Measurements from ENCODE around the gene TPRG1.

The TPRG1 gene

DNA sequence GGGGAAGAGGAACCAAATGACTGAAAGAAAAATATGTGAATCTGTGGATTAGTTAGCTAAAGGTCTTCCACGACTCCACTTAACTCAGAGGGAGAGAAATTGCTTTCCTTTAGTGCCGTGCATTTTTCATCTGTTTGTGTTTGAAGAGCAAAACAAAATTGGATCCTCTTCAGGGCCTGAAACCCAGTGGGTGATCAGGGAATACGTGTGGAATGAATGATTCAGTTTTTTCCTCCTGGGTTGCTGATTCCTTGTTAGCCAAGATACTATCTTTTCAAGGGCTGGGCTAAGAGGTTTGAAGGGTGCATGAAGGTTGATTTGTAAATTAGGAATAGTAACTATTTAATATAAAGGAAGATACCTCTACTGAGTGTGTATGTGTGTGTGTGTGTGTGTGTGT, 61.0 kb downstream of the TPRG1 start:
- DNase-seq (ENCODE audit: low read depth) = no peak

DNA sequence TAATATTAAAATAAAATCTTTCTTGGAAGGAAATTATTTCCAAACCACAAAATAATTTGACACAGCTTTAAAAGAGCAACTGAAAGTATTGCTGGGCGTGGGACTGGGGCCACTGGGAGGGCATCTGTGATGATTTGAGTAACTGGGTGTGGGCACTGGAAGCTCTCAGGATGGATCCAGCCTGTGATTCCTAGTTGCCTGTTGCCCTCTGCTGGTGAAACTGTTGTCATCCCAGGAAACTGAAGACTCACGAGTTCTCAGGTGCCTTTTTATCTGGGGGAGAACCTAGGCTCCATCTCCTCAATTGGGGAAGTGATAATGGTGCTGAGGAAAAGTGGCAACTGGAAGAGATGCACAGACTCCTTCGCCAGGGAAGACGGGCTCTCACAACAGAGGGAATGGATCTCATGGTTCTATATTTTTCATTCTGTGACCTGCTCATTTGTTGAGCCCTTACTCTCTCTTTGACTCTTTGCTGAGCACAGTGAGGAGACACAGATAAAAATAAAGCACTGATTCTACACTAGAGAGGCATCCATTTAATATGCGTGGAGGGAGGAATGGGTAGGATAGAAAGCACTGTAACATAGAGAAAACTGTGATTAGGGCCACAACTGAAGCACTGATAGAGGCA, 61.6 kb downstream of the TPRG1 start:
- no peak for DNase-seq (ENCODE audit: low read depth)

DNA sequence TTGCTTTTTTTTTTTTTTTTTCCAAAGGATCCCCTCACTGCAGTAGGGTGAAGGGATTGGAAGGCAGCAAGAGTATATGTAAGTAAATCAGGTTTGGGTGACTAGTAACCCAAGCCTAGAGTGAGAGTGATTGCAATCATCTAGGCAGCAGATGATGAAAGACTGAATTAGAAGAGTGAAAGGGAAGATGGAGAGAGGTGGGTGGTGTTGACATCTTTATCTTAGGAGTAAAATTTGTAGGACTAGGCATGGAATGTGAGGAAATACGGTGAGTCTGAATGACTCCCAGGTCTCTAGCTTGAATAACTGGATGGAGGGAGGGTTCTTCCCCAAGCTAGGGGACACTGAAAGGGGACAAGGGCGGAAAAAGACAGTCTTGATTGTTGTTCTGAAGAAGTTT, 63.4 kb downstream of the TPRG1 start:
- DNase-seq (ENCODE audit: low read depth) = no peak

DNA sequence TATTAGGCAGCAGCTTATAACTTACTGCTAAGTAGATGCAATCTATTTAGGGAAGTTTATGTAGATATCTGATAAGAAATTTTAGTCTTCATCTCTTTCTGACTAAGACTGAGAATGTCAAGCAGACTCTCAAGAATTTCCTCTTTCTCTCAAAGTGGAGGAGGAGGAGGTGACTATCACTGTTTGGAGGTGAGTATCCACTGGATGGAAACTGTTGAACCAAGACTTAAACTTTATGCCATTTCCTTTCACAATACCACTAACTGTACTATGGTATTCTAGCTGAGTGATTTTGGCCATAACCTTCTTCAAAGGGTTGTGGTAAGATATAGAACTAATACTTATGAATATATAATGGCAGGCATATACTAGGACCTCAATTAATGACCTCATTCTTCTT, 64.6 kb downstream of the TPRG1 start:
- no peak for DNase-seq (ENCODE audit: low read depth)

DNA sequence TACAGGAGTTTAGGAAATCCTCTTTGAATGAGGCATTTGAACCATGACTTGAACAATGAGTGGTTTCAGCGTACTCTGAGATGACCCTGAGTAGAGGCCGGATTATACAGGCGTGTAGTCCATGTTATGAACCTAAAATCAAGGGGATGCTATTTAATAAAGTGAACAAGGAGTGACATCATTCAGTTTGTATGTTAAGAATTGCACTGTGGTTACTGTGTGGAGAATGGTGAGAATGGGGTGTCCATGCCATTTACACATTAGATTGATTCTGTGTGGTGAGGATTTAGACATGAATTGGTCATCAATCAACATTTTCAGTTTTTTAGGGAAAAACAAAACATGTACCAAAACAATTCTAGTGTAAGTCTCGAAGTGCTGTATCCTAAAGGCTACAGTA, 65.8 kb downstream of the TPRG1 start:
- DNase-seq (ENCODE audit: low read depth) = no peak

DNA sequence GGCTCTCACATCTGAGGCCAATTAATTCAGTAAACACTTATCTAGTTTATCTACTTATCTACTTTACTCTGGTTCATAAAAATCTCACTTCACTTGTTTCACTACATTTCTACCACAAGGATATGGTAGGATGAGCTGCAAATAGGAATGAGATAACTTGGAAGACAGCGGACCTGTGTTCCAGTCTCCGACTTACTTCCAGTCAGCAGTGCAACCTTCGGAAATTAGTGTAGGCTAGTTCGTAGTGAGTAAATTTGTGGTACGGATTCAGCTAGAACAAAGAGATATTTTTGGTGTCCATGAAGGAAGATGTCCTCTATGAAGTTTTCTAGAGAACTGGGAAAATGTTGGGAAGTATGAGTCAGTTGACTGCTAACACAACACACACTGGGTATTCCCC, 66.3 kb downstream of the TPRG1 start:
- no peak for DNase-seq (ENCODE audit: low read depth)

DNA sequence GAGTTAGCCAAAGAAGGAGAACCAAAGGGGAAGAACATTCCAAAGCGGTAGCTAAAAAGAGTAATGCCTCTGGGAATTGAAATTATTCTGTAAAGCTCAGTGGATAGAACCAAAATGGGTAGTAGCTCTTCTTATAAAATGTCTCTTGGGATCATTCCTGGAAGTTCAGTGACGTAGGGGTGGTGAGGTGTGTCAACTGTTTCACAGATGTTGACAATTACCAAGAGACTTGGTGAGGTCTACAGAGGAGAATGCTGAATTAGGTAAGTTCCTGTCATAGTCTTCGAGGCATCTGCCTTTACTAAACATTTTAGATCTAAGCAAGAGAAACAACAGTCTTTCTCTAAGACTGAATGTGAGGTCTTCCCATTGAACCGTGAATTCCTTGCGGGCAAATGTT, 67.8 kb downstream of the TPRG1 start:
- no peak for DNase-seq (ENCODE audit: low read depth)

DNA sequence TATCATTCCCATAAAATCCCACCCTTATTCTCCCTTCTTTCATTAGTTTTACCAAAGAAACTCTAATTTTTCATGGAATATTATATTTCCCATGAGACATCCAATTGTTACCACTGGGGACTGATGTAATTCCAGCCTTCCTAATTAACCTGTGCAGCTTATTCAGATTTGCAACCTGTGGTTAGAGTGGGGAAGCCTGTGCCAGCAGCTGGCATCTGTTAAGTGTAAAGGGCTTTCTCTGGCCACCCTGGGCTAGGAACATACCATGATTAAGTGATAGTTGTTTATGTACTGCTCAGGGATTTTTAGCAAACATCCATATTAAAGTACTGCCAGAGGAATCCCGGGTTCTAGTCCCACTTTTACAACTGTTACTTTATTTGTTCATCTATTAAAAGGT, 78.2 kb downstream of the TPRG1 start:
- no peak for DNase-seq (ENCODE audit: low read depth)

DNA sequence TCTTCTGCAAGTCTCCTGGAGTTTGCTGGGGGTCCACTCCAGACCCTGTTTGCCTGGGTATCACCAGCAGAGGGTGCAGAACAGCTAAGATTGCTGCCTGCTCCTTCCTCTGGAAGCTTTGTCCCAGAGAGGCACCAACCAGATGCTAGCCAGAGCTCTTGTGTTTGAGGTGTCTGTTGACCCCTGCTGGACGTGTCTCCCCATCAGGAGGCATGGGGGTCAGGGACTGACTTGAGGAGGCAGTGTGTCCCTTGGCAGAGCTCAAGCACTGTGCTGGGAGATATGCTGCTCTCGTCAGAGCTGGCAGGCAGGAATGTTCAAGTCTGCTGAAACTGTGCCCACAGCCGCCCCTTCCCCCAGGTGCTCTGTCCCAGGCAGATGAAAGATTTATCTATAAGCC, 86.5 kb downstream of the TPRG1 start:
- DNase-seq (ENCODE audit: low read depth) = no peak

DNA sequence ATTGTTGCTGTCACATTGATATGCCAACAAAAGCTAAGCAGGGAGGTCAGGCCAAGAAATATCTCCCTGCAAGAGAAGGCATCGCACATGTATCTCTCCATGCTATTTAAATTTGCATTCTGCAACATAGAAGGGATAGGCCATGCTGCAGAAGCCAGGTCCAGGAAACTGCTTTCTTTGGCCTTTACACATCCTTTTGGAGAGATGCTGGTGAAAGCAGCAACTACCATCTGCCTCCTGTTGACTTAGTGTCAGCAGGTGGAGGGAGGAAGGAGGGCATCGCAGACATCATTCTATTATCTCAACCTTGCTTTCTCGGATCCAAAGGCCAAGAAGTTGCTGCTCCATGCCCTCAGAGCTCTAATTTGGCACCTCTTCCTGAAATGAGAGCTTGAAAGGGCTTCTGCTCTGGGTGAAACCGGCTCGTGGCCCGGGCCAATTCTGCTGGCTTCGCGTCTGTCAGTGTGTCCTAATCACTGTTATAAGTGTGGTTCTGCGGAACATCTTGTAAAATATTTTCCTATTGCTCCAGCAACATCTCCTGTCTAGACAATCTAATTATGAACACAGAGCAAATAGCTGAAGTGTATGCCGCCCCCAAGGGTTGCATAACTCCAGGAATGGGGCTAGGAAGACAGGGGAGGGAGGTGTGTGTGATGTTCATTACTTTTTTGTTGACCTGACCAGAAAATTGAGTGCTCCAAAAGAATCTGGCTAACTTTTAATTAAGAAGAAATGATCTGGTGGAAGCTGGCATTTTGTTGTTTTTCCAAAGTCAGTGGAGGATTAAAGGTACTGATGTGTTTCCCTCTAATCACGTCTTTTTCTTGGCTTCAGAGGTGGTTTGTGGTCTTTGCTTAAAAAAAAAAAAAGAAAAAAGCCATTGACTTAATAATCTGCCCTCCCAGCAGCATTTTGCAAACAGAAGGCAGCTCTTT, 89.1 kb downstream of the TPRG1 start:
- DNase-seq (ENCODE audit: low read depth) = no peak

DNA sequence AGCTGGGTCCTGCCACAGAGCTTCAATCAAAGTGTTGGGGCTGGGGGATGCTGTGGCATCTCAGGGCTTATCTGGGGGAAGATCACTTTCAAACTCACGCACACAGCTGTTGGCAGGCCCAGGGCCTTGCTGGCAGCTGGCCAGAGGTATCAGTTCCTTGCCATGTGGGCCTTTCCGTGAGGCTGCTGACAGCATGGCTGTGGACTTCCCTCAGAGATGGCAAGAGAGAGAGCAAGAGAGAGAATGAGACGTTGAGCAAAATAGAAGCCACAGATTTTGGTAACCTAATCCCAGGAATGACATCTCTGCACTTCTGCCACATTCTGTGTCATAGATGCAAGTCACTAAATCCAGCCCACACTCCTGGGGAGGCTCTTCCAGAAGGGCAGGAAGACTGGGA, 91.0 kb downstream of the TPRG1 start:
- DNase-seq (ENCODE audit: low read depth) = no peak

DNA sequence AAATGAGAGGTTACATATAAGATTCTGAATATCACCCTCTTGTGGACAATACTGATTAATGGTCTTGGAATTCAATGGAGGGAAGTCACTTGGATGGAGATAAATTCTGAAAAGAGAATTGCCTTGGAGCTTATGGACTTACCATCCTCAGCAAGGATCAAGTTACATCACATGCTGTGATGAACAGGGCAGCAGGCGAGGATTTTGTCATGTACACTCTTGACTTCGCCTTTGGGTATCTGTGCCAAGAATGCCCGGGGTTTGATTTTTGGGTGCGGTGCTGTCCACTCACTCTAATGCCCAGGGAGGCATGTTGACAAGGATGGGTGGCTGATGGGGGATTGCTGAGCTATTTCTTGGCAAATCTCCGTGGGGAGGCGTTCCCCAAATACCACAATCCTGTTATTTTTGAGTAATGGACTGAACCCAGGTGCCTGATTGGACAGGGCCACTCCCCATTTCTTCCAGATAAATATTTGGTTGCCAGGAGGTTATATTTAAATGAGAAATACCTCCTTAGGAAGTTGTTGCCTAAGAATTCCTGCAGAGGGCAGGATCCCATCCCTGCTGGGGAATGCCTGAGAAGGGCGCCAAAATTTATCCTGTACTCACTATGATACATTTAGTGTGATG, 96.3 kb downstream of the TPRG1 start:
- no peak for DNase-seq (ENCODE audit: low read depth)

DNA sequence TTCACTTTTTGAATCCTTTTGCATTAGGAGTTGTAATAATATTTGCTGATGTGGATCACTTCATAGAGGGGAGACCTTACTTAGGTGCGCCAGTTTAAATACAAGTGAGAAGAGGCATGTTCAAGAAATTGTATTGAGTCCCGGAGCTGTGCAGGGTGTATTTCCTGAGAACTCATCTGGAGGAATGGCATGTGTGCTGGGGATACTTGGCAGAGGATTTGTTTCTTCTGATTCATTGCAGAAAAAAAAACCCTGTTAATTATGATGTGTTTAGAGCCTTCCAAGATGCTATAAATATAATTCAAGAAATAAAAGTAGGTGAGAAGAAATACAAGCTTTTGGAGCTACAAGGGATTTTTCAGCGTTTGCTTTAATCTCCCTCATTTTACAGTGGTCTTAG, 97.6 kb downstream of the TPRG1 start:
- no peak for DNase-seq (ENCODE audit: low read depth)

DNA sequence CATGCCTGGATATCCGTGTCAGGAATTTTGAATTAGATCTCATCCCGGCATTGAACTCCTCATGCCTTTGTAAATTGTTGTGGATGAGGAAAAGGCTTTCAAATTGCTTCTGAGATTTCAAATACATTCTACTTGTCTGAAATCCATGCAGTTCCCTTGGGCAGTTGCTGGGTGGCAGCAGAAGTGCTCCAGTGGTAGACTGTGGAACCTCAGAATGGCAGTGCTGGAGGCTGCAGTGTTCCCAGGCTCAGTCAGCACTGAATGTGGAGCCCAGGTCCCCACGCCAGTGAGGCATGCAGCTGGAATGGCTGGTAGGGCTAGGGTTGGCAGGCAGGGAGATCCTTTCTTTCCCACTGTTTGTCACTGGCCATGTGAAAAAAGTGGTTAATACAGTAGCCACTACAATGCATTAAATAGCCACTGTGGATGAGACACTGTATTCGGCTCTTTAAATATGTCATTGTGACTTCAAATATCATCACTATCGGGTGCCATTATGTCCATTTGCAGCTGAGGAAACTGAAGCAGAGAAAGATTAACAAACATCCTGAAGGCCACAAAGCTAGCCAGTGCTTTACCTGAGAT, 98.6 kb downstream of the TPRG1 start:
- no peak for DNase-seq (ENCODE audit: low read depth)

DNA sequence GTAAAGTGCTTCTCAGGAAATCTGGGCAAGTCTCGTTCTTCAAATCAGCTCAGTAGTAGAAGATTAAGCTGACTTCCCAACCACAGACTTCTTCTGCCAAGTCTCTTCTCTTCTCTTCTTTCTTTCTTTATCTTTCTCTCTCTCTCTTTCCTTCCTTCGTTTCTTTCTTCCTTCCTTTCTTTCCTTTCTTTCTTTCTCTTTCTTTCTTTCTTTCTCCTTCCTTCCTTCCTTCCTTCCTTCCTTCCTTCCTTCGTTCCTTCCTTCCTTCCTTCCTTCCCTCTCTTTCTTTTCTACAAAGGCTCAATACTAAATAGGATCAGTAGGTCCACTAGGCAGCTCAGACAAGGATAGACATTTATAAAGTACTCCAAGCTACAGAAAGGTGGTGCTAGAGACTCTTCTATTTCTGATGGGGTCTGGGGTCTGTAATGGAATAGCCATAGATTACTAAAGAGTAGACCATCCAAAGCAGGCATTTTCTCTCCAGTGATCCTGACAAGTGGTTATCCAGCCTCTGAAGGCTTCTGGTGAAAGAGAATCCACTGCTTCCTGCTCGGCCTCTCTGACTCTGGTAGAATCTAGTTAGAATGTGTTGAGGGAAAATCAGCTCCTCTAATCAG, 100.8 kb downstream of the TPRG1 start:
- DNase-seq (ENCODE audit: low read depth) = no peak

DNA sequence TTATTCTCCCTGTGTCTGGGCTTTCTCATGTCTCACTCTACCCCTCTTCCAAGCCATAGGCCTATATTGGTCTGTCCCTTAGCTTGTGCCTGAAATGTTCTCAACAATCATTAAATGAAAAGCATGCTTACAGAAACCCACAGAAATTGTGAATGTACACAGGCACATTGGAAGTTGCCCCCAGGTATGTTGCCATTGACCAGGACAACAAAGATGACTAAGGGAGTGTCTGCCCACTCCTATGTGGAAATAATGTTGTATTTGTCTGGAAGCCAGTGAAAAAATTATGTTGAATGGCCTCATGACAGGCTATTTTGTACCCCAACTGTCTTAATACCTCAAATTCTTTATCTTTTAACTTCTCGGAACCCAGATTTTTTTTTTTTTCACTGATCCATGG, 102.0 kb downstream of the TPRG1 start:
- DNase-seq (ENCODE audit: low read depth) = no peak

DNA sequence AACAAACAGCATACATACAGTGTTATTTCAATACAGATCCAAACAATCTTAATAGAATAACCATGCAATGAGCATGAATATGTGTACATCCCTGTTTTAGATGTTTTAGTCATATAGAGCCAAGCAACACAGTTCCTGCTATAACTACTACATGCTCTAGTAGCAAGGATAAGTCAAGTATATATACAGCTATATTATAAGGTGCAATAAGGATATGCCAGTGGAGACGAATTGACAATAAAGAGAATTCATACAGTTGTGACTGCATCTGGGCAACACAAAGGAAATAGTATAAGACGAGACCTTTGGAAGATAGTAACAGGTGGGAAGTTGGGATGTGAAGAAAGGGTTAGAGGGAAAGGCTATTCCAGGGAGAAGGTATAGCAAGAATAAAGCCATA, 103.4 kb downstream of the TPRG1 start:
- no peak for DNase-seq (ENCODE audit: low read depth)

DNA sequence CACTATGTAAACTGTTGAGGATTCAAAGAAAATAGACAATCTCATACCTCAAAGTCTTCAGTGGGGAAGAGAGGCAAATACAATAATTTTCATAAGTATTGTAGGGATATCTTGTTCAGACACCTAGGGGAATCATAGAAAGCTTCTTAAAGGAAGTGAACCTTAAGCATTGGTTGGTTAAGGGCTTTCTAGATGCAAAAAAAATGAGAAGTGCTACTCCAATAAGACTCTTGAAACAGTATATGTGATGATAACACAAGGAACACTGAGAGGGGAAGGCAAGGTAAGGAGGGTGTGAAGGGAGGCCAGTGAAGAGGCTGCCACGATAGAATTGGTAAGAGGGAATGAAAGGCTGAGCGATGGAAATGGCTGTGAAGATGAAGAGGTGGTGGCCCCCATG, 104.1 kb downstream of the TPRG1 start:
- no peak for DNase-seq (ENCODE audit: low read depth)

DNA sequence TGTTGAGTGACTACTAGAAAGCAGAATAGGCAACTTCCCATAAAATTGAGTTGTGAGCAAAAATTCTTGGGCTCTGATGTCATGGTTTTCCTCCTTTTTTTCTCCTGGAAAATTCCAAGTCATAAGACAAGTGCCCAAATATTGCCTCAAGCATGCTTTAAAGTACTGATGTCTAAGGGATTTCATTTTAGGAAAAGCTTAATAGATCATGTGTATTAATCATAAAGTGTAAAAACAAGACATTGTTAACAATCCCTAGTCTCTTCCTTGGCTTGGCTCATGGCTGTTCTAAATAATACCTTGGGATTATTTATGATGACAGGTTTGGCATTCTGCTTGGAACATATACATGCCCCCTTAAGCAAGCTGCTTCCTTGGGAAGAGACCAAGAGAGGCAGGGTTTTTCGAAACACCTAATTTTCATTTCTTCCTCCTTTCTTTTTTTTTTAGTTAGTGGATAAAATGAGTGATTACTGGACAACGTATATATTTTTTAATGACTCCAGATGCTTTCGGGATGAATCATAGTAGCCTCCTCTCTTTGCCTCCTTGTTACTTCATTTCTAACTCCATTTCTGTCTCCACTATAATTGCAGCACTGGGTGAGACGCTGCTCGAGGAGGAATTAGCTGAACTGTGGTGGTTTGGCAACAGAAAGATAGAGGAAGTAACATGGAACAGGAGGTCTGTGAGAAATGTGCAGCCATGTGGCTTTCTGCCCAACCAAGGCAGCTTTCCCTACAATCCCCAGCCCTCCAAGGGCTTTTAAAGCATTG, 104.9 kb downstream of the TPRG1 start:
- DNase-seq (ENCODE audit: low read depth) = no peak

DNA sequence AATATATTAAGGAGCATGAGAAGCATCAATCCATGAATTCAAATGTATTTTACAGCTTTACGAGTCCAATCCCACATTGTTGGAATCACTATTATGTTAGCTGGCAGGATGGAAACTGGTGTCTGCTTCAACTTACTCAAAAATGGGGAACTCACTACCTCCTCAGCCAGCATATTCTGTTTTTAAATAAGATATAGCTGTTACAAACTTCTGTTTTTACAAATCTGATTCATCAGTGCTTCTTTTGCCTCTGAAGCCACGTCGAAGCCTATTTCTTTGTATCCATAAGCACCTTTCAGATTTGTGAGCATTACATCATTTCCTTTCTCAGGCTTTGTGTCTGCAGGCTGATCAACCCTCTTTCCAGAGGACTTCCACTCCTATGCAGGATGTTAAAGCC, 105.9 kb downstream of the TPRG1 start:
- DNase-seq (ENCODE audit: low read depth) = no peak

DNA sequence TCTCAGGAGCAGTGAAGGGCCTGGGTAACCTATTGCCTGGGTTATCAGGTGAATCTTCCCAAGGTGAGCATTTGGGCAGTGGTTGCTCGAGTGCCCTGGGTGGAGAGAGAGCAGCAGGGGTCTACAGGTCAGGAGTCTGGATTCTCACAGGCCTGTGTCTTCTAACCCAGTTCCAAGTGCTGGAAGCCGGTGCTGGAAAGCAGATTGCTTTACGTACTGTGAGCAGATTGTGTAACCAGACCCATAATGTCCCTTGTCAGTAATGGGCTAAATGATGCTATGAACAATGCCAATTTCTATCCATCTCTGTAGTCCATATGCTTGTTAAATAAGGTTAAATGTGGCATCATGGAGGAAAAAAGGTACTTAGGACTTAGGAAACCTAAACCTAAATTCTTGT, 106.5 kb downstream of the TPRG1 start:
- DNase-seq (ENCODE audit: low read depth) = no peak

DNA sequence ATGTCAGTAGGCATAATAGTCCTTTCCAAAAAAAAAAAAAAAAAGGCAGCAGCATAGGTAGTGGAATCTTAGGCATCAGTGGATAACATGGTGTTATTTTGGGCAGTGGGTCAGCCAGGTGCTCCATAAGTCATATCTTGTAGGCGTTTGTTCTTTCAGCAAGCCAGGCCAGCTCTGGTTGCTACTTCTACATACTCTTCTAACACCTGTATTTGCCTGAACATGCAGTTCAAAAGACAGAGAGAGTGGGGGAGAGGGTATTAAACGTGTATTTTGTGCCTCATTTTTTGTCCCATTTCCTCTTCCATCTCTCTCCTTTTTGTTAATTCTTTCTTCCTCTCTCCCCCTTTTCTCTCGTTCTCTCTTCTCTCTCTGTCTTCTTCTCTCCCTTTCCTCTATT, 110.4 kb downstream of the TPRG1 start:
- DNase-seq (ENCODE audit: low read depth) = no peak
